ENCODE results near the gene ARPC3. TPM values are rescaled to one million over a fixed set of nuclear protein-coding genes. Genes with fewer than 3 reads are reported as not detected.

The ARPC3 gene
- total and polyA plus RNA-seq, 9 of the 15 experiments (the other 6 are each of a cell fraction or from before 2014, with no cell fraction given) = 74.2 to 575 (median 345) TPM

DNA sequence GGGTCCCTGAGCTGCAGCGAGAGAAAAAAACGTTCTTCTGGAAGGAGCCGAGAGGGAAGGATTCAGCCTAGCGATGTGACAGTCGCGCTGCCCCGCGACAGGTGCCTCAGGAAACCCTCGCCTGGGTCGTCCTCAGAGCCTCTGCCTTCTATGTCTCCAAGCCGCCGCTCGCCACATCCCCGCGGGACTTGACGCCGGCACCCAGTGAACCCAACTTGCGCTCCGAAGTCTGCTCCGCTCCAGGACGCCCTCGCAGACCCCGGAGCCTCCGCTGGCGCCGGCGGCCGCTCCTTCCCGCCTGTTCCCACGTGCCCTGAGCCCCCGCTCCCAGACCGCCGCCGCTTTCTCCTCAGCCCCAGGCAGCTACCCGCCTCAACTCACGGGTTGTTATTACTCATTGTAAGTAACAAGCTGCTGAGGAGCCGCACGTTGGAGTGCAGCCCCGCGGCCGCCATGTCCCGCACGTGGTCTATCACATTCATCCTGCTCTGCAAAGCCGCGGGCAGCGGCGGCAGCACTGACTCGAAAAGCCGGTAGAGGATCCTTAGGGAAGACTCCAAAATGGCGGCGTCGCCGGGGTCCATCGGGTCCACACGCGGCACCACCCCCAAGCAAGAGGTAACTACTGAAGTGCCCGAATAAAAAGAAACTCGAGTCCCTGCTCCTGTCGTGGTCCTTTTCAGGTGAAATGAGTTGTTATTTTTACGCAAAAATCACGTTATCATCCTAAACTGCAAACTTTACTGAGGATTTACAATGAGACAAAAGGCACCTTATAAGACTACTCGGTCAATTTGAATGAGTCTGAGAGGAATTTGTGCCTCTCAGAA lies 46.8 kb downstream of the ARPC3 start, which contains the start of gene ANAPC7 (continued):
- TF ChIP-seq MLLT1 (IDR thresholded peaks at IDR 0.05) (0 out of 4 replicates have a peak, but pooled peaks of 1 of the 2 experiments have one; percentile 28), SUPT5H (IDR thresholded peaks at IDR 0.05) (peak; percentile 82), CBX3 (IDR thresholded peaks at IDR 0.05; ENCODE audit: borderline replicate concordance in 1 of 2, low read length in 2 of 2) (0 out of 3 replicates have a peak, but pooled peaks of 1 of the 2 experiments have one; percentile 11), ZFP1 (CRISPR knock-in tag; IDR thresholded peaks at IDR 0.05) (no peak), USF2 (CRISPR knock-in tag; IDR thresholded peaks at IDR 0.05) (peak; percentile 65), BMI1 (IDR thresholded peaks at IDR 0.05; ENCODE audit: low read length) (no peak), LCOR (CRISPR knock-in tag; IDR thresholded peaks at IDR 0.05) (peak; percentile 54; the same call in 1 of the 2 replicates), ARNT (IDR thresholded peaks at IDR 0.05) (0 out of 4 replicates have a peak, but pooled peaks of 1 of the 2 experiments have one; percentile 63), SIN3A (IDR thresholded peaks at IDR 0.05; ENCODE audit: borderline replicate concordance in 2 of 2, control insufficient read depth in 1 of 2, low read depth in 2 of 2, low read length in 2 of 2) (peak; percentile 82 to 90; a peak in 3 of 4 replicates), DACH1 (IDR thresholded peaks at IDR 0.05; ENCODE audit: partially characterized antibody) (peak; percentile 85), CBX1 (IDR thresholded peaks at IDR 0.05; ENCODE audit: low read depth) (peak; percentile 55; the same call in 1 of the 2 replicates), TEAD1 (CRISPR knock-in tag; IDR thresholded peaks at IDR 0.05) (peak in 1 of 2 experiments; percentile 80; a peak in 2 of 4 replicates), E2F1 (CRISPR knock-in tag; IDR thresholded peaks at IDR 0.05) (peak; percentile 74; the same call in 1 of the 2 replicates), FIP1L1 (IDR thresholded peaks at IDR 0.05; ENCODE audit: low read depth, low read length, poor library complexity, severe bottlenecking) (peak; percentile 66)
- TF ChIP-seq, protein P1, sequence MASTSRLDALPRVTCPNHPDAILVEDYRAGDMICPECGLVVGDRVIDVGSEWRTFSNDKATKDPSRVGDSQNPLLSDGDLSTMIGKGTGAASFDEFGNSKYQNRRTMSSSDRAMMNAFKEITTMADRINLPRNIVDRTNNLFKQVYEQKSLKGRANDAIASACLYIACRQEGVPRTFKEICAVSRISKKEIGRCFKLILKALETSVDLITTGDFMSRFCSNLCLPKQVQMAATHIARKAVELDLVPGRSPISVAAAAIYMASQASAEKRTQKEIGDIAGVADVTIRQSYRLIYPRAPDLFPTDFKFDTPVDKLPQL (IDR thresholded peaks at IDR 0.05; ENCODE audit: extremely low read depth, insufficient read length) = no peak
- TF ChIP-seq, protein P2, sequence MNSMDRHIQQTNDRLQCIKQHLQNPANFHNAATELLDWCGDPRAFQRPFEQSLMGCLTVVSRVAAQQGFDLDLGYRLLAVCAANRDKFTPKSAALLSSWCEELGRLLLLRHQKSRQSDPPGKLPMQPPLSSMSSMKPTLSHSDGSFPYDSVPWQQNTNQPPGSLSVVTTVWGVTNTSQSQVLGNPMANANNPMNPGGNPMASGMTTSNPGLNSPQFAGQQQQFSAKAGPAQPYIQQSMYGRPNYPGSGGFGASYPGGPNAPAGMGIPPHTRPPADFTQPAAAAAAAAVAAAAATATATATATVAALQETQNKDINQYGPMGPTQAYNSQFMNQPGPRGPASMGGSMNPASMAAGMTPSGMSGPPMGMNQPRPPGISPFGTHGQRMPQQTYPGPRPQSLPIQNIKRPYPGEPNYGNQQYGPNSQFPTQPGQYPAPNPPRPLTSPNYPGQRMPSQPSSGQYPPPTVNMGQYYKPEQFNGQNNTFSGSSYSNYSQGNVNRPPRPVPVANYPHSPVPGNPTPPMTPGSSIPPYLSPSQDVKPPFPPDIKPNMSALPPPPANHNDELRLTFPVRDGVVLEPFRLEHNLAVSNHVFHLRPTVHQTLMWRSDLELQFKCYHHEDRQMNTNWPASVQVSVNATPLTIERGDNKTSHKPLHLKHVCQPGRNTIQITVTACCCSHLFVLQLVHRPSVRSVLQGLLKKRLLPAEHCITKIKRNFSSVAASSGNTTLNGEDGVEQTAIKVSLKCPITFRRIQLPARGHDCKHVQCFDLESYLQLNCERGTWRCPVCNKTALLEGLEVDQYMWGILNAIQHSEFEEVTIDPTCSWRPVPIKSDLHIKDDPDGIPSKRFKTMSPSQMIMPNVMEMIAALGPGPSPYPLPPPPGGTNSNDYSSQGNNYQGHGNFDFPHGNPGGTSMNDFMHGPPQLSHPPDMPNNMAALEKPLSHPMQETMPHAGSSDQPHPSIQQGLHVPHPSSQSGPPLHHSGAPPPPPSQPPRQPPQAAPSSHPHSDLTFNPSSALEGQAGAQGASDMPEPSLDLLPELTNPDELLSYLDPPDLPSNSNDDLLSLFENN (IDR thresholded peaks at IDR 0.05; ENCODE audit: low read depth in 2 of 2, low read length in 2 of 2) = 0 out of 4 replicates have a peak, but pooled peaks of 1 of the 2 experiments have one; percentile 29
